ENCODE data around the gene SLC9A1.

DNA sequence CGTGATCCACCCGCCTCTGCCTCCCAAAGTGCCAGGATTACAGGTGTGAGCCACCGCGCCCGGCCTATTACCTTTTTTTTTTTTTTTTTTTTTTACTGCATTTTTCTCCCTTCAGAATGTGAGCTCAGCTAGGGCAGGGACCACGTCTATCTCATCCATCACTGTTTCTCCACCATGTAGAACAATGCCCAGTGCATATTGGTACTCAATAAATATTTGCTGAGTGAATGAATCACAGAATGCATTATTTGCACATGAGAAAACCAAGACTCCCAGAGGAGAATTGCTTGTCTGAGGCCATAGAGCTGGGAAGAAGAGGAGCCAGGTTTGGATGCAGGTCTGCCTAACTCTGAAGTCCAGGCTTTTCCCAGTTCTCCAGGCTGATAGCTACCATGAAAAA lies 8.2 kb upstream of the SLC9A1 start:
- TF ChIP-seq, protein P1, sequence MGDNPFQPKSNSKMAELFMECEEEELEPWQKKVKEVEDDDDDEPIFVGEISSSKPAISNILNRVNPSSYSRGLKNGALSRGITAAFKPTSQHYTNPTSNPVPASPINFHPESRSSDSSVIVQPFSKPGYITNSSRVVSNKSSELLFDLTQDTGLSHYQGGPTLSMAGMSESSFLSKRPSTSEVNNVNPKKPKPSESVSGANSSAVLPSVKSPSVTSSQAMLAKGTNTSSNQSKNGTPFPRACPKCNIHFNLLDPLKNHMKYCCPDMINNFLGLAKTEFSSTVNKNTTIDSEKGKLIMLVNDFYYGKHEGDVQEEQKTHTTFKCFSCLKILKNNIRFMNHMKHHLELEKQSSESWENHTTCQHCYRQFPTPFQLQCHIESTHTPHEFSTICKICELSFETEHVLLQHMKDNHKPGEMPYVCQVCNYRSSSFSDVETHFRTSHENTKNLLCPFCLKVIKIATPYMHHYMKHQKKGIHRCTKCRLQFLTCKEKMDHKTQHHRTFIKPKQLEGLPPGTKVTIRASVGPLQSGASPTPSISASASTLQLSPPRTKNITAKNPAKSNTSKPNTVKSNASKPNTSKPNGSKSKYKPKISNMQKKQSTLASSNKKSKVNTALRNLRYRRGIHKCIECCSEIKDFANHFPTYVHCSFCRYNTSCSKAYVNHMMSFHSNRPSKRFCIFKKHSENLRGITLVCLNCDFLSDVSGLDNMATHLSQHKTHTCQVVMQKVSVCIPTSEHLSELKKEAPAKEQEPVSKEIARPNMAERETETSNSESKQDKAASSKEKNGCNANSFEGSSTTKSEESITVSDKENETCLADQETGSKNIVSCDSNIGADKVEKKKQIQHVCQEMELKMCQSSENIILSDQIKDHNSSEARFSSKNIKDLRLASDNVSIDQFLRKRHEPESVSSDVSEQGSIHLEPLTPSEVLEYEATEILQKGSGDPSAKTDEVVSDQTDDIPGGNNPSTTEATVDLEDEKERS (tag by site-specific recombination; IDR thresholded peaks at IDR 0.05) = no peak
- TF ChIP-seq, protein P2, sequence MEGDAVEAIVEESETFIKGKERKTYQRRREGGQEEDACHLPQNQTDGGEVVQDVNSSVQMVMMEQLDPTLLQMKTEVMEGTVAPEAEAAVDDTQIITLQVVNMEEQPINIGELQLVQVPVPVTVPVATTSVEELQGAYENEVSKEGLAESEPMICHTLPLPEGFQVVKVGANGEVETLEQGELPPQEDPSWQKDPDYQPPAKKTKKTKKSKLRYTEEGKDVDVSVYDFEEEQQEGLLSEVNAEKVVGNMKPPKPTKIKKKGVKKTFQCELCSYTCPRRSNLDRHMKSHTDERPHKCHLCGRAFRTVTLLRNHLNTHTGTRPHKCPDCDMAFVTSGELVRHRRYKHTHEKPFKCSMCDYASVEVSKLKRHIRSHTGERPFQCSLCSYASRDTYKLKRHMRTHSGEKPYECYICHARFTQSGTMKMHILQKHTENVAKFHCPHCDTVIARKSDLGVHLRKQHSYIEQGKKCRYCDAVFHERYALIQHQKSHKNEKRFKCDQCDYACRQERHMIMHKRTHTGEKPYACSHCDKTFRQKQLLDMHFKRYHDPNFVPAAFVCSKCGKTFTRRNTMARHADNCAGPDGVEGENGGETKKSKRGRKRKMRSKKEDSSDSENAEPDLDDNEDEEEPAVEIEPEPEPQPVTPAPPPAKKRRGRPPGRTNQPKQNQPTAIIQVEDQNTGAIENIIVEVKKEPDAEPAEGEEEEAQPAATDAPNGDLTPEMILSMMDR (tag by site-specific recombination; IDR thresholded peaks at IDR 0.05) = no peak
- no peak for TF ChIP-seq ZNF843 (tag by site-specific recombination; IDR thresholded peaks at IDR 0.05)
- no peak for TF ChIP-seq SP2 (tag by site-specific recombination; IDR thresholded peaks at IDR 0.05)

Data from HEK293 (cell line).